Activated naive CD8-positive, alpha-beta T cell (primary cell): ENCODE measurements around the gene ROPN1L.

Experiments
- H3K27ac Mint-ChIP-seq: one replicate; pipeline ENCODE4 v1.8.0; 2021; ENCODE audit warnings: mixed read lengths
- H3K27me3 Mint-ChIP-seq: one replicate; pipeline ENCODE4 v1.8.0; 2021; ENCODE audit warnings: mixed read lengths
- H3K36me3 Mint-ChIP-seq: one replicate; pipeline ENCODE4 v1.8.0; 2021; ENCODE audit warnings: mixed read lengths
- H3K4me1 Mint-ChIP-seq: one replicate; pipeline ENCODE4 v1.8.0; 2021; ENCODE audit warnings: low read depth, mixed read lengths
- H3K4me3 Mint-ChIP-seq: one replicate; pipeline ENCODE4 v1.8.0; 2021; ENCODE audit warnings: mild to moderate bottlenecking, mixed read lengths
- H3K9me3 Mint-ChIP-seq: one replicate; pipeline ENCODE4 v1.8.0; 2021; ENCODE audit warnings: low read depth, mixed read lengths

Gene ROPN1L

GRCh38 chr5:10442576-10442975 is 897 bp downstream of the ROPN1L start:
- Mint-ChIP-seq H3K4me1 (peaks cover 44% of the 10 kb centered on the region), H3K36me3 (no peaks in the 10 kb centered on the region), H3K27ac (no peak overlapping the region), H3K4me3 (peak overlapping the region; percentile 85), H3K27me3 (no peaks in the 10 kb centered on the region), H3K9me3 (no peaks in the 10 kb centered on the region)

GRCh38 chr5:10445352-10445751 is 3.7 kb downstream of the ROPN1L start:
- H3K27me3 Mint-ChIP-seq = no peaks in the 10 kb centered on the region
- H3K36me3 Mint-ChIP-seq = no peaks in the 10 kb centered on the region
- H3K9me3 Mint-ChIP-seq = no peaks in the 10 kb centered on the region
- H3K4me3 Mint-ChIP-seq = peak overlapping the region; percentile 69
- peaks cover 50% of the 10 kb centered on the region for H3K4me1 Mint-ChIP-seq
- H3K27ac Mint-ChIP-seq = no peak overlapping the region

GRCh38 chr5:10446490-10446889 is 4.8 kb downstream of the ROPN1L start:
- Mint-ChIP-seq H3K9me3 (no peaks in the 10 kb centered on the region), H3K4me1 (peaks cover 44% of the 10 kb centered on the region), H3K36me3 (no peaks in the 10 kb centered on the region), H3K27me3 (no peaks in the 10 kb centered on the region), H3K27ac (no peak overlapping the region), H3K4me3 (no peak overlapping the region)

DNA sequence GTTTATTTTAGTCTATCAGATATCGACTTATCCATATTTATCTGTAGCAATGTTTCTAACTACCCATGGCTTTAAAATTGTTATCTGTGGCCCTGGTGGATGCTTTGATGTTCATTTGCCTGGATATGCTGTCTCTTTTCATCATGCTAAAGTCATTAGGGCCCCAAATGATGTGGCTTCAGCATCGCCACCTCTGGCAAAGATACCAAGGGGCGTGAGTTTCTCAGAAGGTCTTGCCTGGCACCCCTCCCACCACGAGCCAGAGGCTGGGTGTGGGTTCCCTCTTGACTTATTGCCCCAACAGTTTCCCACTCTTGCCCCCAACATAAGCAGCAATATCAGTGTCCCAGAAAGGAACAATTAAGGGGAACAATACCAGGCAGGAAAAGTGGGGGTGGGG is 5.4 kb downstream of the ROPN1L start:
- Mint-ChIP-seq H3K27ac (no peak overlapping the region), H3K9me3 (no peaks in the 10 kb centered on the region), H3K4me1 (peaks cover 44% of the 10 kb centered on the region), H3K4me3 (no peak overlapping the region), H3K36me3 (no peaks in the 10 kb centered on the region), H3K27me3 (no peaks in the 10 kb centered on the region)

GRCh38 chr5:10448754-10449360 is 7.2 kb downstream of the ROPN1L start:
- Mint-ChIP-seq H3K4me3 (no peak overlapping the region), H3K4me1 (peaks cover 35% of the 10 kb centered on the region), H3K27me3 (no peaks in the 10 kb centered on the region), H3K9me3 (no peaks in the 10 kb centered on the region), H3K27ac (no peak overlapping the region), H3K36me3 (no peaks in the 10 kb centered on the region)

- Mint-ChIP-seq H3K4me1 (peaks cover 17% of the 10 kb centered on the region), H3K9me3 (no peaks in the 10 kb centered on the region), H3K4me3 (no peak overlapping the region), H3K27me3 (no peaks in the 10 kb centered on the region), H3K27ac (no peak overlapping the region), H3K36me3 (no peaks in the 10 kb centered on the region)
These were observed 9.6 kb downstream of the ROPN1L start for GRCh38 chr5:10451137-10451824.

- Mint-ChIP-seq H3K4me1 (peaks cover 7% of the 10 kb centered on the region), H3K36me3 (no peaks in the 10 kb centered on the region)
These were observed 11.2 kb downstream of the ROPN1L start for GRCh38 chr5:10452768-10453331.

GRCh38 chr5:10453545-10453944 is 11.9 kb downstream of the ROPN1L start:
- Mint-ChIP-seq H3K4me3 (no peak overlapping the region), H3K36me3 (no peaks in the 10 kb centered on the region), H3K27me3 (no peaks in the 10 kb centered on the region), H3K4me1 (peaks cover 1% of the 10 kb centered on the region), H3K27ac (no peak overlapping the region), H3K9me3 (no peaks in the 10 kb centered on the region)

More at GRCh38 chr5:10452768-10453331, 11.2 kb downstream of the ROPN1L start:
- no peak overlapping the region for H3K4me3 Mint-ChIP-seq
- H3K27ac Mint-ChIP-seq = no peak overlapping the region
- H3K9me3 Mint-ChIP-seq = no peaks in the 10 kb centered on the region
- H3K27me3 Mint-ChIP-seq = no peaks in the 10 kb centered on the region

DNA sequence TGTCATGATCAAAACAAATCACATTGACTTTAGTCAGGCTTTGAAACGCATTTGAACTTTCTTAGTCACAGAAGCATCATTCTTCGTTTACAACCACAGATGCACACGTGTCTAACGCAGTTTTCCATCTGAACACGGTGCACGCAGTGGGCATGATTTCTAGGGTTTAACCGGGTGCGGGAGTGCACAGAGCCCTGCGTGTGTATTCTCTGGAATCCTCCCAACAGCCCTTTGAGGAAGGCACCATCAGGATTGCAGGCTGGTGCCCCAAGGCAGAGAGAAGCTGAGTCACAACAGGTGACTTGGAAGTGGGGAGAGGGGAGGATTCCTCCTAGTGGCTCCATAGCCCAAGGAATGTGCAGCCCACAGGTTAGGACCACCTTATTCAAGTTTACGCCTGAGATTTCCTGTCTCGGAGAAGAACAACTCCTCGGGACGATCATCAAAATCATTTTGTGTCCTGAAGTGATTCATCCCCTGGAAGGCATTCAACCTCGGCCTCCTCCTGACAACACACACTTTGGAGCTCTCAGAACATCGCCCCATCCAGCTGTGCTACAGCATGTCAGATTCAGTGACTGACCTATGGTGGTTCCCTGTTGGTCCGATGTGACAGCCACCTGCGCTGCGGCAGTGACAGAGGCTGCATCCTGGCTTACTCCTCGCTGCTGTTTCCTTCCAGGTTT is 13.1 kb downstream of the ROPN1L start:
- H3K9me3 Mint-ChIP-seq = no peaks in the 10 kb centered on the region
- no peaks in the 10 kb centered on the region for H3K27me3 Mint-ChIP-seq
- no peaks in the 10 kb centered on the region for H3K36me3 Mint-ChIP-seq
- peaks cover 1% of the 10 kb centered on the region for H3K4me1 Mint-ChIP-seq
- H3K27ac Mint-ChIP-seq = no peak overlapping the region
- no peak overlapping the region for H3K4me3 Mint-ChIP-seq

DNA sequence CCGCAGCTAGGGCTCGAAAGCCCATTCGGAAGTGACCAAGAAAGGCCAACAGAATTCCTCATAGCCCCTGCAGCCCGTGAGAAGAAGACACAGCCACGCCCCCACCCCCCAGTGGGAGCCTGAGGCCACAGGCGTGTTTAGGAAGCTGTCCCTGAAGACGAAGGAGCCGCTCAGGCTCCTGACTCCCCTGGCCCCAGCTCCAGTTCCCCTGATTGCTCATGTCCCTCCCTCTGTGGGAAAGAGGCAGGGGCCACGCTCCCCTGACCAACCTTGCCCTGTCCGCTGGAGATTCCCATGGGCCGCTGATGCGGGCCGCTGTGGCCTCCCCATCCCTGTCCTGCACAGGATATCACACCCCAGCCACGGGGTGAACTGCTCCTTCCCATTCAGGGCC is 13.6 kb downstream of the ROPN1L start:
- H3K4me3 Mint-ChIP-seq = no peak overlapping the region
- H3K36me3 Mint-ChIP-seq = no peaks in the 10 kb centered on the region
- H3K27me3 Mint-ChIP-seq = no peaks in the 10 kb centered on the region
- H3K4me1 Mint-ChIP-seq = peaks cover 1% of the 10 kb centered on the region
- no peaks in the 10 kb centered on the region for H3K9me3 Mint-ChIP-seq
- no peak overlapping the region for H3K27ac Mint-ChIP-seq

DNA sequence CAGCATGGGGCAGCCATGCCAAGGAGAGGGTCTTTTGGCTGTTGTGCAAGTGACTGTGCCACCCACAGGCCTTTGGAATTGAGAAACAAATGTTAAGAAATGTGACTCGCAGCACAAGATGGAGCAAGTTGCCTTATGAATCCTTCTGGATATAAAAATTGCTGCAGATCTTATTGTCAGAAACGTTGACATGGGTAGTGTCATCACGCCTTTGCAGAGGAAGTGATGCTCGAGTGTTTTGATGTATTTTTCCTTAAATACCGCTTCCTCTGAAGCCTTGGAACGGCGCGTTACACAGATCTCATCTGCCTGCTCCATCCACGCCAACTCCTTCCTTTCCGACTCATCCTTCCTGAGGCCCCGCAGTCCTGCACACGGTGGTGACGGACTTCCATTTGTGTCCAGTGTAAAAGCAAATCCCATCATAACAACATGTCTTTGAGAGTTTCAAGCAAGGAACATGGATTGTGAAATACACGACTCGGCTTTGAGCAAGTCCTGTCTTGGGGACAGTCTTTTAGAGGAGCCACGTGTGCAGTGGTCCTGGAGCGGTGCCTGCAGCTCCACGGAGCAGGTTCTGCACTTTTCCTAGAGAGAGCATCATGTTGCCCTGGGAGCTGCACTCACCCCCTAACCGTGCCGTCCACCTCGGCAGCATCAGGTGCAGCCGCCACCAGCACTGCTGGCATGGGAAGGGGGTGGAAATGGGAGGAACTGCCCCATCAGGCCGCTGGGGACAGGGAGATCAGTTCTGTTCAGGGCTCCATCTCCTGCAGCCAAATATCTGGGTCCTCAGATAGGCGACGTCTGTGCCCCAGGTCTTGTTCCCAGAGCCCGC is 15.1 kb downstream of the ROPN1L start:
- Mint-ChIP-seq H3K4me3 (no peak overlapping the region), H3K9me3 (no peaks in the 10 kb centered on the region), H3K27me3 (no peaks in the 10 kb centered on the region), H3K4me1 (peaks cover 3% of the 10 kb centered on the region), H3K27ac (no peak overlapping the region), H3K36me3 (no peaks in the 10 kb centered on the region)

DNA sequence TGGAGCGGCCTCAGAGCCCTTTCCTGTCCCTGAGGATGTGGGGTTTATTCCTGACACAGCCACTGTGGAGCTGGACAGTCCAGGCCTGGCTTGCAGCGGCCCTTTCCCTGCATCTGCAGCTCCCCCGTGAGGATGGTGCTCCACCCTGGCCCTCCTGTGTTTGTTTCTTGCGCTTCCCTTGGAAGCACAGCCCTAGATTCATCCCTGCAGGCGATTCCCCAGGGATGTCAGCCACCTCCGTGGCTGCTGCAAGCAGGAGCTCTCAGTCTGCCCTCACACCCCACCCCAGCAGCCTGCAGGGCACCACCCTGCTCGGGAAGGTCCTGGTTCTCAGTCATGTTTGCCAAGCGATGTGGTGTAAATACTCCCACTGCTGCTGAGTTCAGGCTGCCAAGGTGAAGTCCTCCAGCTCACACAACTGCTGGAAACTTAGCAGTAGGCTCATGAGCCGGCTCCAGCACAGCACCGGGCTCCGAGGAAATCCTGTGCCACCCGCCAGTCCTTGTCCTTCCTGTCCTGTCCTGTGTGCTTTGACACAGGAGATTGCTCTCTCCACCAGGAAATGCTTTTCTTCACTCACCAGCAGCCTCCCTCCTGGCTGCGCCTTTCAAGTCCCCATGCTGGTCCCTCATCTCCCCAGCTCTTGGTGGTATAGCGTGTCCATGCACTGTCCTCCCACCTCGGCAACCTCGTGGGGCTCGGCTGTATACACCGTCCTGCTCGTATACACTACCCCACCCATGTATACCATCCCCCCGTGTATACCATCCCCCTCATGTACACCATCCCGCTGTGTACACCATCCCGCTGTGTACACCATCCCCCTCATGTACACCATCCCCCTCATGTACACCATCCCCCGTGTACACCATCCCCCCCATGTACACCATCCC is 16.2 kb downstream of the ROPN1L start:
- Mint-ChIP-seq H3K9me3 (no peaks in the 10 kb centered on the region), H3K36me3 (no peaks in the 10 kb centered on the region), H3K27me3 (no peaks in the 10 kb centered on the region), H3K27ac (no peak overlapping the region), H3K4me1 (peaks cover 2% of the 10 kb centered on the region), H3K4me3 (no peak overlapping the region)

GRCh38 chr5:10459080-10460055 is 17.7 kb downstream of the ROPN1L start:
- Mint-ChIP-seq H3K9me3 (no peaks in the 10 kb centered on the region), H3K27me3 (no peaks in the 10 kb centered on the region), H3K36me3 (no peaks in the 10 kb centered on the region), H3K27ac (no peak overlapping the region), H3K4me3 (no peak overlapping the region), H3K4me1 (peaks cover 2% of the 10 kb centered on the region)
